CD4-positive, alpha-beta T cell treated with Interleukin-6 for 4 hours (primary cell): ENCODE measurements around the gene ADIPOR2.

ENCODE experiments used
- DNase-seq: peaks from one replicate; pipeline ENCODE4 v3.0.0-alpha.2; 2020; ENCODE audit warnings: mixed read lengths

Gene ADIPOR2

DNA sequence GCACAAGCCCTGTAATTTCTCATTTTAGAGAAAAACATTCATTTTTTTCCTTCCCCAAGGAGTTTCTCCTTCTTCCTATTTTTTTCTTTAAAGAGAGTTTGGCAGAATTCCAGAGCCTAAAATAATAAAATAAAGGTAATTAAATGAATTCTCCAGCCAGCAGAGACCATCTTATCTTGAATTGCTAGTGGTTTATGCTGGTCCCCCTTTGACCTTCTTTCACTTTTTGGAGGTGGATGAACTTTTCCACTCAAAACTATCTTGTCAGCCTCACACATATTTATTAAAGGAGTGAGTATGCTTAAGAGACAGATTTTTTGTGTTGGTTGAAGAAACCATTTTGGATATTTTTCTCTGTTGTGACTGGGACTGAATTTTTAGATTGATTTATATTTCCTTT, 47.6 kb downstream of the ADIPOR2 start:
- no peak for DNase-seq

DNA sequence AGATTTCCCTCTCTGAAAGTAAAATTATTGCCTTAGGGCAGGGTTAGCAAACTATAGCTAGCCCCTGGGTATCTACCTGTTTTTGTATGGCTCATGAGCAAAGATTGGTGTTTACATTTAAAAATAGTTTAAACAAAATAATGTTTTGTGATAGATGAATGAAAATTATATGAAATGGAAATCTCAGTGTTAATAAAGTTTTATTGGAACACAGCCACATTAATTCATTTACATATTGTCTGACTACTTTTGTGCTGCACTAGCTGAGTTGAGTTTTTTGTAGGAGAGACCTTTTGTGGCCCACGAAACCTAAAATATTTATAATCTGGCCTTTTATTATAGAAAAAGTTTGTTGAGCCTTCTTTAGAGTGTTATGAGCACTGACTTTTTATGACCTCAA, 48.5 kb downstream of the ADIPOR2 start:
- DNase-seq: no peak

DNA sequence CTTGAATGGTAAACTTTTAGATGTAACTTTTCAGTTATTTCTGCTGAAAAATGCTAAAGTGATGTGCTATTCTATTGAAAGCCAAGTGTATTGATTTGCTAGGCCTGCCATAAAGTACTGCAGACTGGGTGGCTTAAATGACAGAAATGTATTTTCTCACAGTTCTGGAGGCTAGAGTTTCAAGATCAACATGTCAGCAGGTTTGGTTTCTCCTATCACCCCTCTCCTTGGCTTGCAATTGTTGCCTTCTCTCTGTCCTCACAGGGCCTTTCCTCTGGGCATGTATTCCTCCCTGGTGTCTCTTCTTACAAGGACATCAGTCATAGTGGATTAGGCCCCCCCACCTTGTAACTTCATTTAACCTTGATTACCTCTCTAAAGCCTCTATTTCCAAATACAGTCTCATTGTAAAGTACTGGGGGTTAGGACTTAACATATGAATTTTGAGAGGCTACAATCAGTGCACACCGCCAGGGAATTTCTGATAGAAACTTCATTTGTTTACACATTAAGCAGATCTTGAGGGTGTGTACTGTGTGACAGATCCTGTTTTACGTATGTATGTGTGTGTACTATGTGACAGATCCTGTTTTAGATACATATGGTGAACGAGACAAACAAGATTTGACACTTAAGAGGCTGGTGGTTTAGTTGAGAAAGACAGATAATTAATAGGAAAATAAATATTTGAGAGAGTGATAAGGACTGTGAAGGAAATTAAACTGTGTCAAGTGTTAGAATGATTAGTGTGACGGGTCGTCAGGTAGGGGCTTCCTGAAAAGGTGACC, 49.5 kb downstream of the ADIPOR2 start:
- DNase-seq: no peak

DNA sequence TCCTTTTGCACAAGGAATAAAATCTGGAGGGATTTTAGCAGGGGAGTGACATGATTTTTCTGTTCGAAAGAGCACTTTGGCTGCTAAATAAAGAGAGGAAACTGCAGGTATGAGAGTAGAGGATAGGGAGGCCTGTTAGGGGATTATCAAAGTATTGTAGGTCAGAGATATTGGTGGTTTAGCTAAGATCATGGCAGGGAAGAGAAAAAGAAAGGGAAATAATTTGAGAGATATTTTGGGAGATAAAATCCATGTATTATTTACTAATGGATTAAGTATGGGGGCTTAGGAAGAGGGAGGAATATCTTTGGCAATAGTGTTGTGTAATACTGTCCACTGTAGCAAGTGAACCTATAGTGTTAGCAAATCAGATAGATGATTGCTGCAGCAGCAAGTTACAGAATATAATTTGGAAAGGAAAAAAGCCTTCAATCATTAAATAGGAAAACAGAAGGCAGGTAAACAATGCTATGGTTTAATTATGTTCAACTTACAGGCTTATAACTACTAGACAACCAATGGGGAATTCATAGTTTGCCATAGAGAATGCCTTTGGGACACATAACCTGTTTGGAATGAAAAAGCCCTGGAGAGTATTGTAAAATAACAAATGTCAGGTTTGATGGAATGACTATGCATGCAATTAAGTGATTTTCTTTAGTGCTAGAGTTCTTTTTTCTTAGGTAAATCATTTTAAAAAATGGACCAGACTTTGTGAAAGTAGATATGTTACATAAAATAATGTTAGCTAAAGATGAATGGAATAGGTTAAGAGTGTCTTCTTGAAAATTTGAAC, 50.5 kb downstream of the ADIPOR2 start:
- DNase-seq: no peak

DNA sequence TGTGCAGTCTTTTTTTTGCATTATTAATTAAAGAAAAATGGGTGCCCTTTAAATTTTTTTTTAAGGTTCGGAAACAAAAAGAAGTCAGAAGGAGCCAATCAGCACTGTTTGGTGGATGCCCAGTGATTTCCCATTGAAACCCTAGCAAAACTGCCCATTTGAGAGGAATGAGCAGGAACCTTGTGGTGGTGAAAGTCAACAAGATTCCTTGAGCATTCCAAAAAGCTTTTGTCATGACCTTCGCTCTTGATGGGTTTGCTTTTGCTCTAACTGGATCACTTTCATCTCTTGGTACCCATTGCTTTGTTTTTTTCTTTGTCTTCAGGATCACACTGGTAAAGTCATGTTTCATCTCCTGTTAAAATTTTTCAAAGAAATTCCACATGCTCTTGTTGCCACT, 54.1 kb downstream of the ADIPOR2 start:
- DNase-seq: no peak

DNA sequence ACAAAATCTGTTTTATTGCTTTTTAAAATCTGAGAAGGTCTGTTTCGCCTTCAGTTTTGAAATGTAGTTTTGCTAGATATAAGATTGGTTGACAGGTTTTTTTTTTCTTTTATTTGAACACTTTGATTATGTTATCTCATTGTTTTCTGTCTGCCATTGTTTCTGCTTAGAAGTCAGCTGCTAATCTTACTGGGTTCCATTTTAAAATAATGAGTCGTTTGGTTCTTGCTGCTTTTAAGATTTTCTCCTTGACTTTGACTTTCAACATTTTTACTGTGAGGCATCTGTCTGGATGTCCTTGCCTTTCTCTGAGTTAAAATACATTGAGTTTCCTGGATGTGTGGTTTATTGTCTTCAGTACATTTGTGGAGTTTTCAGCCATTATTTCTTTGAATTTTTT, 56.7 kb downstream of the ADIPOR2 start:
- DNase-seq: no peak

DNA sequence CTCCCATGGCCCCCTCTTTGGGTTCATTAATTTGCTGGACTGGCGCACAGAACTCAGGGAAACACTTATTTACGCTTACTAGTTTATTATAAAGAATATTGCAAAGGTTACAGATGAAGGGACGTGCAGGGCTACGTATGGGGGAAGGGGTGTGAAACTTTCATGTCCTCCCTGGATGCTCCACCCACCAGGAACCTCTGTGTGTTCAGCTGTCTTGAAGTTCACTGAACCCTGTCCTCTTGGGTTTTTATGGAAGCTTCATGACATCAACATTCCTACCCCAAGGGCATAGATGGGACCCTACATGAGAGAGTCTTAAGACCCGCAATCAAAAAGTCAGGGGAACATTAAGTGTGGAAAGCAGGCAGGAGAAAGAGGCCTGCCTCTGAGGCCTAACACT, 58.1 kb downstream of the ADIPOR2 start:
- no peak for DNase-seq

DNA sequence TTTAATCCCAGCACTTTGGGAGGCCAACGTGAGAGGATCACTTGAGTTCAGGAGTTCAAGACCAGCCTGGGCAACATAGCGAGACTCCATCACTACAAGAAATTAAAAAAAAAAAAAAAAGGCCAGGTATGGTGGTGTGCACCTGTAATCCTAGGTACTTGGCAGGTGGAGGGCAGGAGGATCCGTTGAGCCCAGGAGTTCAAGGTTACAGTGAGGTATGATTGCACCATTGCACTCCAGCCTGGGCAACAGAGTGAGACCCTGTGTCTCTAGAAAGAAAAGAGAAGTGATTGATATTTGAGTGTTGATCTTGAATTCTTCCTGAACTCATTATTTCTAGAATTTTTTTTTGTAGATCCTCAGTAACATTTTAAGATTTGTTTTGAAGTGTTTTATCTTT, 59.4 kb downstream of the ADIPOR2 start:
- DNase-seq: no peak

DNA sequence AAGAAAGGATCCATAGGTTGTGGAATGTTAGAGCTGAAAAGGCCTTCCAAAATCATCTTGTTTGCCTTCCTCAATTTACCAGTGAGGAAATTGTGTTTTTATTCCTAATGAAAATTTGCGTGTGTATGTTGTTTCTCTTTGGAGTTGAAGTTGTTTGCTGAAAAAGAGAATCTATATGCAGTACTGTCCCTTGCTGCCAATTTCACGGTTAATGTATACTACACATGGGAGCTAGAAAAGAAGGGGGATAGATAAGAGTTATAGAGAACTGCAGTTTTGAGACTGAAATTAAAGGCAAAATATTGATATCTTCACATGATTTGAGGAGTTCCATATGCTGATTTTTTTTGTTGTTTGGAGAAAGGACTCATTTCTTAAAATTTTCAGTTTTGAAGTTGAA, 67.5 kb downstream of the ADIPOR2 start:
- no peak for DNase-seq

DNA sequence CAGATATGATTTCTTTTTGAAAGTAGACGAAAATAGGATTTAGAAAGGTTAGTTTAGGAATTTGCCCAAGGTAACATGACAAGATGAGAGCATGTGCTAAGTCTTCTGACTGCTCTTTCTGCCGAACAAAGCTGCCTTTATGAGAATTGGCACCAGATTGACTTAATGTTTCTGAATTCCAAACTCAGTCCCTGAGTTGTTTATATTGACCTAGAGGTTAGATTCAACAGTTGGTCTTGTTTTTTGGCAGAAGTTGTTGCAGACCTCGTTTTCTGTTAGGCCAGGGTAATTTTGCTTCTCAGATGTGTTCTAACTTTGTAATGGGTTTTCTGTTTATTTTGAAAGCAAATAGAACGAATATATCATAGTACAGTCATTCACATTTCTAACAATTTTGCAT, 68.0 kb downstream of the ADIPOR2 start:
- DNase-seq: no peak

DNA sequence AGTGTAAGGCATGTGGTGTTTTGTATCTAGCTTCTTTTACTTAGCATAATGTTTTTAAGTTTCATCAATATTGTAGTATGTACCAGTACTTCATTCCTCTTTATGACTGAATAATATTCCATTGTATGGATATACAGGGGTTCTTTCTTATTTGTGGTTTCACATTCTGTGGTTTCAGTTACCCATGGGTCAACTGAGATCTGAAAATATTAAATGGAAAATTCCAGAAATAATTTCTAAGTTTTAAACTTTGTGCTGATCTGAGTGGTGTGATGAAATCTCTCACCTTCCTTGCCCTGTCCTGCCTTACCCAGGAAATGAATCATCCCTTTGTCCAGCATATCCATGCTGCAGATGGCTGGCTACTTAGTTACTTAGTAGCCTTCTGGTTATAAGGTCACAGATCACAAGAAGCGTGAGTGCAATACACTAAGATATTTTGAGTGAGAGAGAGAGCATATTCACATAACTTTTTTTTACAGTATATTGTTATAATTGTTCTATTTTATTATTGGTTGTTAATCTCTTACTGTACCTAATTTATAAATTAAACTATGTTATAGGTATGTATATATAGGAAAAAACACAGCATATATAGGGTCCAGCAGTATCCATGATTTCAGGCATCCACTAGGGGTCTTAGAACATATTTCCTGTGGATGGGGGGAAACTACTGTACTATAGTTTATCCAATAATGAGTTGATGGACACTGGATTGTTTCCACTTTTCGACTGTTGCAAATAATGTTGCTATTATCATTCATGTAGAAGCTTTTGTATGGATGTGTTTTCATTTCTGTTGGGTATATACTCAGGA, 69.9 kb downstream of the ADIPOR2 start:
- DNase-seq: no peak

DNA sequence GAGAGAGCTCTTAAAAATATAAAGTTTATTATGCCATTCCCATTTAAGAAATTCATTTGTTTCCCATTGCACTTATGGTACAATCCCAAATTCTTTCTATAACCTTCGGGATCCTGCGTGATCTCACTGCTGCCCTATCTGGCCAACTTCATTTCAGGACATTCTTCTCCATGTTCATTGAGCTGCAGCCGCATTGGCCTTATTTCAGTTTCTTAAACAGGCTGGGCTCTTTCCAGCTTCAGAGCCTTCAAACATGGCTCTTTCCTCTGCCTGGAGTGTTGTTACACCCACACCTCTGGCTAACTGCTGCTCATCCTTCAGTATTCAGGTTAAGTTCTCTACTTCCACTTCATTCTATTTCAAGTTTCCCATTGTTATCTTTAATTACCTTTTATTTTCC, 71.0 kb downstream of the ADIPOR2 start:
- DNase-seq: no peak

DNA sequence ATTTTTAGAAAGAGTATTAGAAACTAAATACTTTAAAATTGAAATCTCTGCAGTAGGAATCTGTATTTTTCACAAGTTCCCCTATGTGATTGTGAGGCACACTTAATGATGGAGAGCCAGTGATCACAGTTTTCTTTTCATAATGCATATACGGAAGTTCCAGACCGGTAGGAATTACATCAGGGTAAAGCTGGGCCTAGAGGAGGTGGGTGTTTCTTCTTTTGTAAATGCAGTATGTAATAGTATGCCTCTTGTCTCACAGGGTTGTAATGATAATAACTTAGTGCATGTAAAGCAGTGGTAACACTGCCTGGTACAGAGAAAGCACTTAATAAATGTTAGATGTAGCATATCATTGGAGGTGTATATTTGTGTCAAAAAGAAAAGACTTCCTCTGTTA, 72.3 kb downstream of the ADIPOR2 start:
- no peak for DNase-seq

DNA sequence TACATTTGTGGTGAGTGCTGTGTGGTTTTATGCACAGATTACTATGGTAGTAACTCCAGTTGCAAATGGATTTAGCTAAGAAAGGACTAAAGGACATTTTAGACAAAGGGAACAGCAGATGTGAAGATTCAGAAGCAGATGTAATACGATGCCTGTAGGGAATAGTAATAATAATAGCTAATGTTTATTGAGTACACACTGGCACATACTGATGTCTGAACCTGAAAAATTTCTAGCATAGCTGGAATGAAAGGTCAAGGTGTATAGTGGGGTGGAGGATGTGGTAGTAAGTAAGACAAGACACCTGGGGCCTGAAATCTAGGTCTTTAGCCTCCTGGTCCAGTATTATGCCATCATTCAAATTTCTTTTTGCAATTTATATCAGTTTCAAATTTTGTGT, 75.2 kb downstream of the ADIPOR2 start:
- DNase-seq: no peak

DNA sequence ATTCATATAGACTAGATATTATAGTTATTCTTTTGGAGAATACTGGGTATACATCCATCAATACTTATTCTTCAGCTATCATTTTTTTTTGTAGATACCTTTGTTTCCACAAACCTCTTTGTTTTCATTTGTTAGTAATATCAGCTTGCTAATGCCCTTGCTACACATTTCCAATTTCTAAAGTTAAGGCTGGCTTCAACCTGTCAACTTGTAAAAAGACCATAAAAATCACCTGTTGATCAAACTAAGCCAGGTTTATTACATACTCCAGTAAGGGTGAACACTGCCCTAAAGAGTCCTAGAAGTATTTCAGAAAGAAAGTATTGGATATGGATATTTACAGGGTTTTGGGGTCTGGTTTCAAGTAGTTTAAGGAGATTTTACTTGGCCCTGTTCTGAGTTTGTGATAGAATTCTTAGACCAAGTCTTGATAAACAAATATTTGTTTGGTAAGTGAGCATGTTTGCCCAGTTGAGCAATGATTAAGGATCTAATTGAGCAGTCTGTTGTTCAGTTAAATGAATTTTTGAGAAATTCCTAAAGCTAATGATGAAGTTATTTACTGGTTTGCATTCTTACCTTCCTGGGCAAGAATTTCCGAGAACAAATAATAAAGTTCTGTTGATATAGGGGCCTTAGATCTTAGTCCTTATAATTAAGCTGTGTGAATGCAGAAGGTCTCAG, 76.7 kb downstream of the ADIPOR2 start:
- no peak for DNase-seq

DNA sequence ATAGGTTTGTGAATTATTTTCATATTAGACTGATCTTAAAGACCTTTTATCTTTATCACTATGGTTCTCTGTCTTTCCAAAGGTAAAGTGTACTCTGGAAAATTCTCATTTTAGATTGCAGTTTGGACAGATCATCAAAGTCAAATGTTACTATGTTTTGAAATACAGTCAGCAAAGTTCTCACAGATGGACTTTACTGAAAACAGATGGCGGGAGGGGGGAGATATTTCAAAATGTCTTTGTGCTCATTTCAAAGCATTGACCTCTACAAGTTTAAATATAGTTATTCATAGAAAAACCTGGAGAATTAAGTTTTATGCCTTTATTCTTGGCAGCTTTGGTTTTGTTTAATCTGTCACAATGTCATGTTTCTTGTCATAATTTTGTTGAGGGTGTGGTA, 77.7 kb downstream of the ADIPOR2 start:
- no peak for DNase-seq

DNA sequence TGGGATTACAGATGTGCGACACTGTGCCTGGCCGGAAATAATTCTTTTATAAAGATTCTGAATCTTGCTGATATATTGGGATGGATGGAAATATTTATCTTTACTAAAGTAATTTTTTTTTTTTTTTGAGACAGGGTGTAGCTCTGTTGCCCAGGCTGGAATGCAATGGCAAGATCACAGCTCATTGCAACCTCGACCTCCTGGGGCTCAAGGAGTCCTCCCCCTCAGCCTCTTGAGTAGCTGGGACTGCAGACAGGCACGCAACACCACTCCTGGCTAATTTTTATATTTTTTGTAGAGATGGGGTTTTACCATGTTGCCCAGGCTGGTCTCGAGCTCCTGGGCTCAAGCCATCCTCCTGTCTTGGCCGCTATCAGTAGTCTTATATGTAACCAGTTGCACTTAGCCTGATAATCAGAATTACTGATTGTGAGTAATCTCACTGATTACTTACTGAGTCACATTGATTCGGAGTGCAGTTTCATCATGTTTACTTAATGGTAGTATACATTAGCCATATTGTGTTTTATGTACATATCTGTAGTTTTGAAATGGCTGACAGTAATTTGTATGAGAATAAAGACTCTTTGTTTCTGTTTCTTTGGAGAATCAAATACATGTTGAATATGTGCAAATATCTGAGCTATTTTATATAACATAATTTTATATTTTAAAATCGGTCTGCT, 79.1 kb downstream of the ADIPOR2 start:
- no peak for DNase-seq

DNA sequence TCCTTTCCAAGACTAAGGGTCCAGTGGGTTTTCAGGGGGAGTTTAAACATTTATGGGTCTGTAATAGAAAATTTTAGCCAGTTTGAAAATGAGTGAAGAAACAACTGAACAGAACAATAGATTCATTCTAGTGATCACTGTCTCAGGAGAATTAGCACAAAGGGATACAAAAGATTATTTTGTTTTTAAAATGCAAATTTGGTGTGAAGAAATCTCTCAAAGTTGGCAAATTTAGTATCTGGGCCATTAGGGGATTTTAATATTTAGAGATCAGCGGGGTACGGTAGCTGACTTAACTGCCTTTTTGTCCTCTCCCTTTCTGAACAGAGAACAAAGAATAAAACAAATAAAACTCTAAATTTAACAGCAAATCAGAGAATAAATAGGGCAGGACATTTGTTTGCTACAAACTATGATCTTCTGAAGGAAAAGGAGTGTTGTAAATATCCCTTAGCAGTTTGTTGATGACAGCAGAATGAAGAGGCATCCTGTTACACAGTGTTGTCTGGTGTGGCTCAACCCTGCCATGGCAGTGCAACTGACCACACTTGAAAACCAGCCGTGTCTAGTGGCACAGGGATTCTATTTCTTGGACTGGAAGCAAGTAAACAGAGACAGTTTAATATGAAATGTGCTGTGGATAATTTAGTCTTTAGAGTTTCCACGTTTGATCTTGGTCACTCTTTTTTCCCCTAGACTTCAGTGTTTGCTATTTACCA, 83.2 kb downstream of the ADIPOR2 start:
- no peak for DNase-seq

DNA sequence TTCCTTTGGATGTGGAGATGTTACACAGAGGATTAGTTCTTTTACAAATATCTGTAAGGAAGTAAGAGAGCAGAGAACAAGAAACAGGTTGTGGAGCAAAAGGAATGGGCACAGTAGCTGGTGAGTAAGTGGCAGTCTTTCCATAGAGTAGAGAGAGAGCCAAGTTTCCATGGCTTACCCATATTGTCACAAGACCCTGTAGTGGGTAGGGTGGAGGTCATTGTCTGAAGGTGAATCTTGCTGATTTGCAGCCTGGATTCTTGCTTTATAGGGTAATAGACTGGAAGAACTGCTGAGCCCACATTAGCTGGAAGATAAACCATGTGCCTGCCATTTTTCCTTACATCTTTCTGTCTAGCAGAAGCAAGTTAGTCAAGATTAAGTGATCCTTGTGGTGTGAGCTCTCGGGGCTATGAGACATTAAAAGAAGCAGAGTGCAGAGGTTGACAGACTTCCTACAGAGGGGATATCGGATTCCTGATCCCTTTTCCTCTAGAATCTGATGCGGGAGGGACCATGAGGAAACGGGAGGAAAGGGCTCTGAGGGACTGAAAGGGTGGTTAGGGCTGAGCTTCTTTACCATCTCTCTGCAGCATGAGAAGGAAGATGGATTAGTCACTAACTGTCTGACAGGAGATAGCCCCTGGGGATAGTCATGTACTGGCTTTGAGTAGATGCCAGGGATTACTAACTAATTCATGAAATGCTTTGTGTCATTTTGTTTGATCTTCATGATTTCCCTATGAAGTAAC, 85.5 kb downstream of the ADIPOR2 start:
- DNase-seq: no peak

DNA sequence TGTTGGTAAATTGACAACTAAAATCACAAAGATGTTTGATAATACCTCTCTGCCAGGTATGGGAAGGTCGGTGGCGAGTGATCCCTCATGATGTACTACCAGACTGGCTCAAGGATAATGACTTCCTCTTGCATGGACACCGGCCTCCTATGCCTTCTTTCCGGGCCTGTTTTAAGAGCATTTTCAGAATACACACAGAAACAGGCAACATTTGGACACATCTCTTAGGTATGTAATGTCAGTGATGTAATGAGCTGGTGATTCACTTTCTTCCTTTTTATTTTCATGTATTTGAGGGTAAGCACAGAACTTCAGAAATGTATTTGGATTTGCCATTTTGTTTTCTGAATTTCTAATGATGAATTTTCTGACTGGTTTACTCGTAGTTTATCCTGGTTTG, 86.9 kb downstream of the ADIPOR2 start:
- no peak for DNase-seq

DNA sequence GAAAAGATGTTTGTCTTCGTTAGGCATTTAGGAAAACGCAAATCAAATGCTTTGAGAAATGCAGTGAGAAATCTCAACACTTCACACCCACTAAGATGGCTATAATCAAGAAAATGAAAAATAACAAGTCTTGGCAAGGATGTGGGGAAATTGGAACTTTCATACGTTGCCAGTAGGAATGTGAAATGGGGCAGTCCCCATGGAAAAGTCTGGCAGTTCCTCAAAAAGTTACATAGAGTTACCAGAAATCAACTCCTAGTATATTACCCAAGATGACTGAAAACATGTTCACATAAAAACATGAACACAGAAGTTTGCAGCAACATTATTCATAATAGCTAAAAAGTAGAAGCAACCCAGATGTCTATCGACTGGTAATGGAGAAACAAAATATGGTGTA, 88.0 kb downstream of the ADIPOR2 start:
- no peak for DNase-seq
